Measurements from ENCODE around the gene KCTD16. TPM values are rescaled to one million over a fixed set of nuclear protein-coding genes. Genes with fewer than 3 reads are reported as not detected.

The KCTD16 gene
- polyA plus RNA-seq, 1 donor (not counting 4 experiments of a cell fraction or from before 2014, with no cell fraction given) = 0.04 TPM

DNA sequence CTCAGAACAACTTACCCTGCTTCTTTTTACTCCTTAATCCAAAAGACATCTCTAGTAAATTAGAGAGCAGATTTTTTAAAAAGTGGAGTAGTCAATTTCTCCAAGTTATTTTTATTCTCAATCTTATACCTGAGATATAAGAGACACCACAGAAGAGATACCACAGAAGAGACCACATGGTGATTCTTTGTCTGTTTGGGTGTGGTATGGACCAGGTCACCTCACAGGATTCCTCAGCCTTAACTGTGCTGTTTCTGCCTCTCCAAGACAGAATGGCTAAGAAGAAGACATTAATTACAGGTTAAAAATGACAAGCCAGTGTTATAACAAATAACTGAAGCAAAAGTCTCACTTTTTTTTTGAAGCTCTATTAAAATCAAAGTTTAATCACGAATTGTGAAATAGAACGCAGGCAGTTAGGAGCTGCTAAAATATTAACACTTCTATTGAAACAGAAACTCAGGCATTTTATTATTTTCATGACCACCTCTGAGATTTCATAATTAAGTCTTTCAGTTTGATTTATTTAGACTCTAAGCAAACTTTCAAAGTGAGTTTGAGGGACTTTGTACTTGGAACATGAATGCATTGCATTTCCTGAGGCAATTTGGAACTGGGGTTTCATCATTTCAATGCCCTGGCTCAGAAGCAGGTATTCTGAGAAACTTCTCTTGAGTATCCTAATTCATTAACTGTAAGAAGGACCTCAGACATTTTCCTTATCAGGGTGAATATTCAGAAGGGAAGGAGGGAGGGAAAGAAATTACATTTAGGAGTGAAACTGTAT is 280.7 kb downstream of the KCTD16 start:
- dilution Hi-C loops (cut with MboI; ENCODE audit: extremely low pct_ligation_motif_present, low sequenced_read_pairs) = no loop called here
- Histone ChIP-seq H3K4me3 (ENCODE audit: control insufficient read depth in 2 of 3, extremely low read depth in 1 of 3, insufficient read depth in 2 of 3, low read depth in 1 of 3, low read length in 3 of 3) (no peak overlapping the region), H3K9me3 (ENCODE audit: control insufficient read depth, low read depth, low read length) (no peaks in the 10 kb centered on the region), H3K79me2 (ENCODE audit: control insufficient read depth, insufficient read depth, low read length) (no peaks in the 10 kb centered on the region), H3K9me1 (ENCODE audit: control insufficient read depth, extremely low read depth, insufficient read depth, low read length) (no peaks in the 10 kb centered on the region), H2AFZ (ENCODE audit: control insufficient read depth, low read length) (no peak overlapping the region), H3K36me3 (ENCODE audit: control insufficient read depth in 2 of 2, extremely low read depth in 1 of 2, insufficient read depth in 2 of 2, low read length in 2 of 2) (no peaks in the 10 kb centered on the region), H3K27ac (ENCODE audit: control insufficient read depth, insufficient read depth, low read length) (no peak overlapping the region), H4K20me1 (ENCODE audit: control insufficient read depth, extremely low read depth, insufficient read depth, low read length) (no peaks in the 10 kb centered on the region), H3K9ac (ENCODE audit: control insufficient read depth, extremely low read depth, insufficient read depth, low read length) (no peak overlapping the region), H3K4me1 (ENCODE audit: control insufficient read depth, extremely low read depth, insufficient read depth, low read length) (no peaks in the 10 kb centered on the region), H3K4me2 (ENCODE audit: control insufficient read depth, extremely low read depth, insufficient read depth, low read depth, low read length) (no peak overlapping the region), H3K27me3 (ENCODE audit: control insufficient read depth, extremely low read depth, insufficient read depth, low read length) (no peaks in the 10 kb centered on the region)
- no peak for DNase-seq (ENCODE audit: low read depth, low spot score)
- TF ChIP-seq, protein P1, sequence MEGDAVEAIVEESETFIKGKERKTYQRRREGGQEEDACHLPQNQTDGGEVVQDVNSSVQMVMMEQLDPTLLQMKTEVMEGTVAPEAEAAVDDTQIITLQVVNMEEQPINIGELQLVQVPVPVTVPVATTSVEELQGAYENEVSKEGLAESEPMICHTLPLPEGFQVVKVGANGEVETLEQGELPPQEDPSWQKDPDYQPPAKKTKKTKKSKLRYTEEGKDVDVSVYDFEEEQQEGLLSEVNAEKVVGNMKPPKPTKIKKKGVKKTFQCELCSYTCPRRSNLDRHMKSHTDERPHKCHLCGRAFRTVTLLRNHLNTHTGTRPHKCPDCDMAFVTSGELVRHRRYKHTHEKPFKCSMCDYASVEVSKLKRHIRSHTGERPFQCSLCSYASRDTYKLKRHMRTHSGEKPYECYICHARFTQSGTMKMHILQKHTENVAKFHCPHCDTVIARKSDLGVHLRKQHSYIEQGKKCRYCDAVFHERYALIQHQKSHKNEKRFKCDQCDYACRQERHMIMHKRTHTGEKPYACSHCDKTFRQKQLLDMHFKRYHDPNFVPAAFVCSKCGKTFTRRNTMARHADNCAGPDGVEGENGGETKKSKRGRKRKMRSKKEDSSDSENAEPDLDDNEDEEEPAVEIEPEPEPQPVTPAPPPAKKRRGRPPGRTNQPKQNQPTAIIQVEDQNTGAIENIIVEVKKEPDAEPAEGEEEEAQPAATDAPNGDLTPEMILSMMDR (optimal IDR thresholded peaks at IDR 0.05 in 1 of 3, IDR thresholded peaks at IDR 0.05 in 1 of 3, conservative IDR thresholded peaks at IDR 0.05 in 1 of 3; ENCODE audit: extremely low read depth in 1 of 3, insufficient read depth in 2 of 3, low read length in 3 of 3) = no peak
- no peak for TF ChIP-seq EZH2 (IDR thresholded peaks at IDR 0.05; ENCODE audit: low read length)
- FAIRE-seq = no peak

DNA sequence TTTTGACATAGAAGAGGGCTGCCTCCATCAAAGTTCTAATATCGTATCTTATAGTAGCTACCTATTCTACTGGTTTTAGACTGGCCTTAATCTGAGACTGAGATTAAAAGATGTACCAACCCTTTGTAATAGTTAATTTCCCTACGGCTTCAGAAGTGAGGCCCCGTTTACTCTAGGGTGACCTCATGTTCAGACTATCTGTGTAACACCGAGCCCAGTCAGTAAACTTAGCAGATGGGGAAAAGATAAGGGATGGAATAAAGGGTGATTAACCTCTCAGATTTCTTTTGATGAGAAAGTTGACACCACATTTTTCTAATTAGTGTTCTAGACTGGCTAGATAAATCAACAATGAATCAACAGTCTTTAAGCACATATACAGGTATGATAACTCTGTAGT is 283.1 kb downstream of the KCTD16 start:
- TF ChIP-seq, protein P1 (optimal IDR thresholded peaks at IDR 0.05 in 1 of 3, IDR thresholded peaks at IDR 0.05 in 1 of 3, conservative IDR thresholded peaks at IDR 0.05 in 1 of 3; ENCODE audit: extremely low read depth in 1 of 3, insufficient read depth in 2 of 3, low read length in 3 of 3) = no peak
- no peak for TF ChIP-seq EZH2 (IDR thresholded peaks at IDR 0.05; ENCODE audit: low read length)
- Histone ChIP-seq H3K9ac (ENCODE audit: control insufficient read depth, extremely low read depth, insufficient read depth, low read length) (no peak overlapping the region), H3K79me2 (ENCODE audit: control insufficient read depth, insufficient read depth, low read length) (no peaks in the 10 kb centered on the region), H3K27ac (ENCODE audit: control insufficient read depth, insufficient read depth, low read length) (no peak overlapping the region), H4K20me1 (ENCODE audit: control insufficient read depth, extremely low read depth, insufficient read depth, low read length) (no peaks in the 10 kb centered on the region), H3K4me3 (ENCODE audit: control insufficient read depth in 2 of 3, extremely low read depth in 1 of 3, insufficient read depth in 2 of 3, low read depth in 1 of 3, low read length in 3 of 3) (no peak overlapping the region), H2AFZ (ENCODE audit: control insufficient read depth, low read length) (no peak overlapping the region), H3K27me3 (ENCODE audit: control insufficient read depth, extremely low read depth, insufficient read depth, low read length) (no peaks in the 10 kb centered on the region), H3K9me3 (ENCODE audit: control insufficient read depth, low read depth, low read length) (no peaks in the 10 kb centered on the region), H3K36me3 (ENCODE audit: control insufficient read depth in 2 of 2, extremely low read depth in 1 of 2, insufficient read depth in 2 of 2, low read length in 2 of 2) (no peaks in the 10 kb centered on the region), H3K4me1 (ENCODE audit: control insufficient read depth, extremely low read depth, insufficient read depth, low read length) (no peaks in the 10 kb centered on the region), H3K4me2 (ENCODE audit: control insufficient read depth, extremely low read depth, insufficient read depth, low read depth, low read length) (no peak overlapping the region), H3K9me1 (ENCODE audit: control insufficient read depth, extremely low read depth, insufficient read depth, low read length) (no peaks in the 10 kb centered on the region)
- DNase-seq (ENCODE audit: low read depth, low spot score) (no peak), FAIRE-seq (no peak)
- dilution Hi-C loops (cut with MboI; ENCODE audit: extremely low pct_ligation_motif_present, low sequenced_read_pairs) = no loop called here
